Spleen (tissue), 11 donors: ENCODE data around the gene AMHR2. TPM values are rescaled to one million over a fixed set of nuclear protein-coding genes. Genes with fewer than 3 reads are reported as not detected.
A peak's percentile ranks its signal among the peaks of the same experiment; 100 is the strongest.
"Not testable (repeated sequence)": the region's sequence is repeated elsewhere in the genome, so short reads cannot be mapped to it uniquely, and the experiment has no call there.

ENCODE experiments used
- DNase-seq: peaks from one replicate; pipeline ENCODE4 v3.0.0-alpha.2; 2020
- H3K27ac ChIP-seq, 8 donors: fragments of 200-600 bp; sonication (generic) in 7 of 8; 1 replicate in 4 of 8; 2 replicates in 4 of 8; pipeline versions ENCODE4 v1.5.0 to v1.8.0; 2016 to 2021; ENCODE audit warnings: inconsistent platforms in 4 of 8, mild to moderate bottlenecking in 4 of 8, moderate library complexity in 1 of 8
- H3K27me3 ChIP-seq, 7 donors: fragments of 200-600 bp; sonication (generic) in 6 of 7; replicated peaks in 1 of 7; 1 replicate in 4 of 7; 2 replicates in 3 of 7; pipeline versions ENCODE4 v1.5.0 to v1.8.0; 2016 to 2021; ENCODE audit warnings: inconsistent platforms in 3 of 7, mild to moderate bottlenecking in 1 of 7
- H3K36me3 ChIP-seq, 6 donors: fragments of 200-600 bp; sonication (generic) in 5 of 6; 1 replicate in 4 of 6; 2 replicates in 2 of 6; pipeline versions ENCODE4 v1.5.0 to v1.8.0; 2016 to 2021; ENCODE audit warnings: inconsistent platforms in 2 of 6
- H3K4me1 ChIP-seq, 6 donors: fragments of 200-600 bp; sonication (generic) in 5 of 6; 1 replicate in 3 of 6; 2 replicates in 3 of 6; pipeline versions ENCODE4 v1.5.0 to v1.8.0; 2016 to 2021; ENCODE audit warnings: inconsistent platforms in 3 of 6
- H3K4me3 ChIP-seq, 8 donors: fragments of 200-600 bp; sonication (generic) in 7 of 8; 1 replicate in 4 of 8; 2 replicates in 4 of 8; pipeline versions ENCODE4 v1.5.0 to v1.8.0; 2016 to 2021; ENCODE audit warnings: inconsistent platforms in 4 of 8, mild to moderate bottlenecking in 4 of 8, moderate library complexity in 2 of 8
- H3K9me3 ChIP-seq, 8 donors: fragments of 200-600 bp; sonication (generic) in 7 of 8; 1 replicate in 4 of 8; 2 replicates in 4 of 8; pipeline versions ENCODE4 v1.5.0 to v1.8.0; 2016 to 2021; ENCODE audit warnings: inconsistent platforms in 4 of 8
- CTCF ChIP-seq, 11 experiments: fragments of 200-600 bp in 7 of 11; fragments of 450-650 bp in 4 of 11; sonication (generic) in 4 of 11; IDR thresholded peaks in 8 of 11; conservative IDR thresholded peaks in 3 of 11; 1 replicate in 7 of 11; 2 replicates in 4 of 11; pipeline versions ENCODE4 v1.4.0 to v1.8.0; 2016 to 2021; ENCODE audit warnings: antibody characterized with exemption in 11 of 11, inconsistent platforms in 4 of 11, mild to moderate bottlenecking in 1 of 11
- POLR2A ChIP-seq, 3 donors: fragments of 450-650 bp; IDR thresholded peaks; one replicate each; pipeline ENCODE4 v1.5.1; 2017; ENCODE audit warnings: antibody characterized with exemption in 3 of 3, mild to moderate bottlenecking in 1 of 3
- POLR2AphosphoS5 ChIP-seq, 3 donors: sonication (generic); formaldehyde crosslinking; IDR thresholded peaks; one replicate each; pipeline ENCODE4 v1.5.1; 2017; ENCODE audit warnings: antibody characterized with exemption in 3 of 3
- WGBS, 5 donors: extraction: QIAGEN DNeasy Blood & Tissue Kit in 3 of 5; methylation state at CpG; one replicate each; pipeline versions ENCODE4 v1.1.5 to v1.1.7; 2013 to 2018; 5-methylcytosine and 5-hydroxymethylcytosine counted together
- intact Hi-C: fragments of 100-400 bp; cut with DNase I; formaldehyde crosslinking; loops from one replicate; pipeline ENCODE4 v1.15.0; 2023; ENCODE audit warnings: low total_unique reads
- polyA plus RNA-seq, 3 donors: library from polyadenylated mRNA; stranded (reverse); fragments of 200-250 nt; gene quantifications; one replicate each; pipeline ENCODE4 v1.2.1, GENCODE V29; 2013
- total RNA-seq, 7 donors: library from RNA; depleted of rRNA in 3 of 7; stranded (reverse); fragments of >200 nt in 3 of 7; fragmentation: NEBNext Ultra II Directional in 4 of 7; extraction: Animal tissue kit (Norgen Biotek cat#: 25700) in 4 of 7; gene quantifications; one replicate each; pipeline versions ENCODE4 v1.1.0 to v1.2.1, GENCODE V29; 2016 to 2021
- donor health status: healthy with polysubstance abuse.
- donor health status: DM: no; HTN: no; CAD: no; lungs with moderate emphysema.
- donor health status: DM: no; HTN: no; CAD: no.
- donor health status: Bipolar disorder and iron deficiency.
- donor health status: healthy.
- donor health status: DM: no; HTN: no; CAD: no.
- donor health status: DM: yes; HTN: yes; CAD: no.

AMHR2 gene
- total and polyA plus RNA-seq, 10 donors: 1.2 to 20.6 (median 7.9) TPM

GRCh38 chr12:53402871-53403270, 20.8 kb upstream of the AMHR2 start:
- 82 to 91% (median 86%) methylated on average over 7 of the region's 7 CpGs for WGBS, 5 donors
- Histone ChIP-seq H3K27ac (no peak overlapping the region), H3K9me3 (no peaks in the 10 kb centered on the region), H3K36me3 (peaks cover 0 to 94% (median 45%) of the 10 kb centered on the region in 6 donors), H3K4me1 (peaks cover 0 to 27% (median 6%) of the 10 kb centered on the region in 6 donors), H3K27me3 (no peaks in the 10 kb centered on the region), H3K4me3 (no peak overlapping the region)
- TF ChIP-seq POLR2A (IDR thresholded peaks at IDR 0.05) (no peak), POLR2AphosphoS5 (IDR thresholded peaks at IDR 0.05) (no peak), CTCF (IDR thresholded peaks at IDR 0.05 in 8 of 11, conservative IDR thresholded peaks at IDR 0.05 in 3 of 11) (no peak)
- DNase-seq: no peak
- intact Hi-C loops: no loop called here

GRCh38 chr12:53410951-53411350, 12.7 kb upstream of the AMHR2 start:
- H3K36me3 ChIP-seq: peaks cover 3 to 83% (median 65%) of the 10 kb centered on the region in 6 donors
- WGBS, 5 donors: 87 to 99% (median 96%) methylated on average over 5 of the region's 5 CpGs
- H3K4me1 ChIP-seq: peaks cover 15 to 53% (median 37%) of the 10 kb centered on the region in 6 donors
- no peaks in the 10 kb centered on the region for H3K27me3 ChIP-seq
- no peaks in the 10 kb centered on the region for H3K9me3 ChIP-seq
- TF ChIP-seq POLR2A (IDR thresholded peaks at IDR 0.05) (no peak), POLR2AphosphoS5 (IDR thresholded peaks at IDR 0.05) (no peak), CTCF (IDR thresholded peaks at IDR 0.05 in 8 of 11, conservative IDR thresholded peaks at IDR 0.05 in 3 of 11) (no peak)
- no peak overlapping the region for H3K27ac ChIP-seq
- peak; percentile 16 for DNase-seq
- H3K4me3 ChIP-seq: no peak overlapping the region
- intact Hi-C loops: no loop called here

- H3K27ac ChIP-seq: peak overlapping the region; percentile 13 to 70 (median 58)
- H3K36me3 ChIP-seq: peaks cover 3 to 56% (median 41%) of the 10 kb centered on the region in 6 donors
- intact Hi-C loops: no loop called here
- H3K4me3 ChIP-seq: no peak overlapping the region
- peaks cover 22 to 71% (median 50%) of the 10 kb centered on the region in 6 donors for H3K4me1 ChIP-seq
- no peaks in the 10 kb centered on the region for H3K27me3 ChIP-seq
- TF ChIP-seq POLR2A (IDR thresholded peaks at IDR 0.05): no peak
- TF ChIP-seq CTCF (IDR thresholded peaks at IDR 0.05 in 8 of 11, conservative IDR thresholded peaks at IDR 0.05 in 3 of 11): no peak
- TF ChIP-seq POLR2AphosphoS5 (IDR thresholded peaks at IDR 0.05): no peak
- no peak for DNase-seq
- WGBS, 5 donors: 55 to 79% (median 61%) methylated on average over 3 of the region's 3 CpGs
- H3K9me3 ChIP-seq: no peaks in the 10 kb centered on the region
Observed at GRCh38 chr12:53413485-53414204, 10.0 kb upstream of the AMHR2 start.

- Histone ChIP-seq H3K36me3 (peaks cover 3 to 44% (median 28%) of the 10 kb centered on the region in 6 donors), H3K9me3 (no peaks in the 10 kb centered on the region), H3K4me1 (peaks cover 22 to 80% (median 50%) of the 10 kb centered on the region in 6 donors), H3K4me3 (no peak overlapping the region), H3K27ac (peak overlapping the region in 7 of 8 donors; percentile 14 to 70 (median 28)), H3K27me3 (no peaks in the 10 kb centered on the region)
- peak; percentile 2 for DNase-seq
- intact Hi-C loops: loop anchor here (5.0 kb wide), 1 partner anchor 63 kb away; no protein-coding TSS in a partner anchor
- TF ChIP-seq POLR2AphosphoS5 (IDR thresholded peaks at IDR 0.05) (no peak), CTCF (IDR thresholded peaks at IDR 0.05 in 8 of 11, conservative IDR thresholded peaks at IDR 0.05 in 3 of 11) (no peak), POLR2A (IDR thresholded peaks at IDR 0.05) (no peak)
- WGBS, 5 donors: 28 to 69% (median 49%) methylated on average over 3 of the region's 3 CpGs
Observed at GRCh38 chr12:53414756-53415417, 8.8 kb upstream of the AMHR2 start.

GRCh38 chr12:53415752-53416389, 7.8 kb upstream of the AMHR2 start:
- Histone ChIP-seq H3K27ac (peak overlapping the region in 3 of 8 donors; percentile 23 to 61 (median 28)), H3K4me1 (peaks cover 22 to 87% (median 51%) of the 10 kb centered on the region in 6 donors), H3K36me3 (peaks cover 0 to 34% (median 18%) of the 10 kb centered on the region in 6 donors)
- not testable (repeated sequence) for H3K4me3 ChIP-seq, H3K9me3 ChIP-seq, H3K27me3 ChIP-seq
- 81 to 100% (median 89%) methylated on average over 2 of the region's 2 CpGs for WGBS, 5 donors
- intact Hi-C loops: loop anchor here (5.0 kb wide), 1 partner anchor 64 kb away; no protein-coding TSS in a partner anchor
- DNase-seq: peak; percentile 54
